ENCODE data around the gene PRSS2. TPM values are rescaled to one million over a fixed set of nuclear protein-coding genes. Genes with fewer than 3 reads are reported as not detected.
"Not testable (repeated sequence)": the region's sequence is repeated elsewhere in the genome, so short reads cannot be mapped to it uniquely, and the experiment has no call there.

Gene PRSS2
- polyA plus RNA-seq, 1 donor (not counting 4 experiments of a cell fraction or from before 2014, with no cell fraction given): not detected

GRCh38 chr7:142752376-142753225 is 18.2 kb upstream of the PRSS2 start:
- dilution Hi-C loops (cut with MboI; ENCODE audit: extremely low pct_ligation_motif_present, low sequenced_read_pairs): no loop called here
- FAIRE-seq (no peak), DNase-seq (ENCODE audit: low read depth, low spot score) (no peak)
- Histone ChIP-seq H3K4me1 (ENCODE audit: control insufficient read depth, extremely low read depth, insufficient read depth, low read length) (no peaks in the 10 kb centered on the region), H3K36me3 (ENCODE audit: control insufficient read depth in 2 of 2, extremely low read depth in 1 of 2, insufficient read depth in 2 of 2, low read length in 2 of 2) (no peaks in the 10 kb centered on the region), H3K4me3 (ENCODE audit: control insufficient read depth in 2 of 3, extremely low read depth in 1 of 3, insufficient read depth in 2 of 3, low read depth in 1 of 3, low read length in 3 of 3) (no peak overlapping the region), H2AFZ (ENCODE audit: control insufficient read depth, low read length) (no peak overlapping the region), H3K79me2 (ENCODE audit: control insufficient read depth, insufficient read depth, low read length) (no peaks in the 10 kb centered on the region), H3K4me2 (ENCODE audit: control insufficient read depth, extremely low read depth, insufficient read depth, low read depth, low read length) (no peak overlapping the region), H3K9me3 (ENCODE audit: control insufficient read depth, low read depth, low read length) (no peaks in the 10 kb centered on the region), H3K27me3 (ENCODE audit: control insufficient read depth, extremely low read depth, insufficient read depth, low read length) (no peaks in the 10 kb centered on the region), H4K20me1 (ENCODE audit: control insufficient read depth, extremely low read depth, insufficient read depth, low read length) (no peaks in the 10 kb centered on the region), H3K9me1 (ENCODE audit: control insufficient read depth, extremely low read depth, insufficient read depth, low read length) (no peaks in the 10 kb centered on the region), H3K9ac (ENCODE audit: control insufficient read depth, extremely low read depth, insufficient read depth, low read length) (no peak overlapping the region), H3K27ac (ENCODE audit: control insufficient read depth, insufficient read depth, low read length) (no peak overlapping the region)
- TF ChIP-seq, protein P1, sequence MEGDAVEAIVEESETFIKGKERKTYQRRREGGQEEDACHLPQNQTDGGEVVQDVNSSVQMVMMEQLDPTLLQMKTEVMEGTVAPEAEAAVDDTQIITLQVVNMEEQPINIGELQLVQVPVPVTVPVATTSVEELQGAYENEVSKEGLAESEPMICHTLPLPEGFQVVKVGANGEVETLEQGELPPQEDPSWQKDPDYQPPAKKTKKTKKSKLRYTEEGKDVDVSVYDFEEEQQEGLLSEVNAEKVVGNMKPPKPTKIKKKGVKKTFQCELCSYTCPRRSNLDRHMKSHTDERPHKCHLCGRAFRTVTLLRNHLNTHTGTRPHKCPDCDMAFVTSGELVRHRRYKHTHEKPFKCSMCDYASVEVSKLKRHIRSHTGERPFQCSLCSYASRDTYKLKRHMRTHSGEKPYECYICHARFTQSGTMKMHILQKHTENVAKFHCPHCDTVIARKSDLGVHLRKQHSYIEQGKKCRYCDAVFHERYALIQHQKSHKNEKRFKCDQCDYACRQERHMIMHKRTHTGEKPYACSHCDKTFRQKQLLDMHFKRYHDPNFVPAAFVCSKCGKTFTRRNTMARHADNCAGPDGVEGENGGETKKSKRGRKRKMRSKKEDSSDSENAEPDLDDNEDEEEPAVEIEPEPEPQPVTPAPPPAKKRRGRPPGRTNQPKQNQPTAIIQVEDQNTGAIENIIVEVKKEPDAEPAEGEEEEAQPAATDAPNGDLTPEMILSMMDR (optimal IDR thresholded peaks at IDR 0.05 in 1 of 3, IDR thresholded peaks at IDR 0.05 in 1 of 3, conservative IDR thresholded peaks at IDR 0.05 in 1 of 3; ENCODE audit: extremely low read depth in 1 of 3, insufficient read depth in 2 of 3, low read length in 3 of 3): no peak
- no peak for TF ChIP-seq EZH2 (IDR thresholded peaks at IDR 0.05; ENCODE audit: low read length)

DNA sequence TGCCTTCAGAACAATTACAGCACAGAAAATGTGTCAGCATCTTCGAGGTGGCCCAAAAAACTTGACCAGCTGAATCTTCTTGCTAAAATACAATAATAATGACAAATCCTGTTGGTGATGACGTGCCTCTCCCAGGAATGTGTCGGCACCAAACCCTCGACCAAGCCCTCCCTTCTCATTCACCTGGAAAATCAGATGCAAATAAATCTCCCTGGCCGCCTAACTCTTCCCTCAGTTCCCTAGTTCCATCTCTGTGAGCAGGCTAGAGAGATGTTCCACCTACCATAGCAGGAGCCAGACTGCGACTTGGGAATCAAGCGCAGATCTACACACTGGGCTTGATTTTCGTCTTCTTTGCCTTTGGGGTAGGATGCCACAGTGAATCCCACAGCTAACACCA is 17.4 kb upstream of the PRSS2 start:
- FAIRE-seq (no peak), DNase-seq (ENCODE audit: low read depth, low spot score) (no peak)
- no peak overlapping the region for H3K27ac ChIP-seq (ENCODE audit: control insufficient read depth, insufficient read depth, low read length)
- dilution Hi-C loops (cut with MboI; ENCODE audit: extremely low pct_ligation_motif_present, low sequenced_read_pairs): no loop called here
- TF ChIP-seq, protein P1 (optimal IDR thresholded peaks at IDR 0.05 in 1 of 3, IDR thresholded peaks at IDR 0.05 in 1 of 3, conservative IDR thresholded peaks at IDR 0.05 in 1 of 3; ENCODE audit: extremely low read depth in 1 of 3, insufficient read depth in 2 of 3, low read length in 3 of 3): no peak
- H4K20me1 ChIP-seq (ENCODE audit: control insufficient read depth, extremely low read depth, insufficient read depth, low read length): no peaks in the 10 kb centered on the region
- H3K9ac ChIP-seq (ENCODE audit: control insufficient read depth, extremely low read depth, insufficient read depth, low read length): no peak overlapping the region
- no peak overlapping the region for H2AFZ ChIP-seq (ENCODE audit: control insufficient read depth, low read length)
- no peaks in the 10 kb centered on the region for H3K79me2 ChIP-seq (ENCODE audit: control insufficient read depth, insufficient read depth, low read length)
- H3K27me3 ChIP-seq (ENCODE audit: control insufficient read depth, extremely low read depth, insufficient read depth, low read length): no peaks in the 10 kb centered on the region
- H3K4me2 ChIP-seq (ENCODE audit: control insufficient read depth, extremely low read depth, insufficient read depth, low read depth, low read length): no peak overlapping the region
- H3K9me1 ChIP-seq (ENCODE audit: control insufficient read depth, extremely low read depth, insufficient read depth, low read length): no peaks in the 10 kb centered on the region
- no peaks in the 10 kb centered on the region for H3K36me3 ChIP-seq (ENCODE audit: control insufficient read depth in 2 of 2, extremely low read depth in 1 of 2, insufficient read depth in 2 of 2, low read length in 2 of 2)
- no peak overlapping the region for H3K4me3 ChIP-seq (ENCODE audit: control insufficient read depth in 2 of 3, extremely low read depth in 1 of 3, insufficient read depth in 2 of 3, low read depth in 1 of 3, low read length in 3 of 3)
- no peaks in the 10 kb centered on the region for H3K9me3 ChIP-seq (ENCODE audit: control insufficient read depth, low read depth, low read length)
- no peaks in the 10 kb centered on the region for H3K4me1 ChIP-seq (ENCODE audit: control insufficient read depth, extremely low read depth, insufficient read depth, low read length)

- H3K9me1 ChIP-seq (ENCODE audit: control insufficient read depth, extremely low read depth, insufficient read depth, low read length); H4K20me1 ChIP-seq (ENCODE audit: control insufficient read depth, extremely low read depth, insufficient read depth, low read length); FAIRE-seq; H3K4me1 ChIP-seq (ENCODE audit: control insufficient read depth, extremely low read depth, insufficient read depth, low read length); dilution Hi-C loops (cut with MboI; ENCODE audit: extremely low pct_ligation_motif_present, low sequenced_read_pairs); H3K4me2 ChIP-seq (ENCODE audit: control insufficient read depth, extremely low read depth, insufficient read depth, low read depth, low read length); H3K9ac ChIP-seq (ENCODE audit: control insufficient read depth, extremely low read depth, insufficient read depth, low read length); H3K4me3 ChIP-seq (ENCODE audit: control insufficient read depth in 2 of 3, extremely low read depth in 1 of 3, insufficient read depth in 2 of 3, low read depth in 1 of 3, low read length in 3 of 3); DNase-seq (ENCODE audit: low read depth, low spot score); H3K36me3 ChIP-seq (ENCODE audit: control insufficient read depth in 2 of 2, extremely low read depth in 1 of 2, insufficient read depth in 2 of 2, low read length in 2 of 2); H3K27me3 ChIP-seq (ENCODE audit: control insufficient read depth, extremely low read depth, insufficient read depth, low read length); H3K9me3 ChIP-seq (ENCODE audit: control insufficient read depth, low read depth, low read length); H2AFZ ChIP-seq (ENCODE audit: control insufficient read depth, low read length); H3K79me2 ChIP-seq (ENCODE audit: control insufficient read depth, insufficient read depth, low read length); H3K27ac ChIP-seq (ENCODE audit: control insufficient read depth, insufficient read depth, low read length): not testable (repeated sequence)
Observed at GRCh38 chr7:142753925-142754491, 16.8 kb upstream of the PRSS2 start.

Measured in keratinocyte (primary cell).